Body of pancreas (tissue), 4 donors: ENCODE results near the gene CRYBA2. TPM values are rescaled to one million over a fixed set of nuclear protein-coding genes. Genes with fewer than 3 reads are reported as not detected.

Experiments
- ATAC-seq: fragments of 150-250 bp; one replicate; pipeline ENCODE4 v1.9.1; 2016
- DNase-seq, 4 donors: peaks; one replicate each; pipeline ENCODE4 v3.0.0-alpha.2; 2019
- H3K27ac ChIP-seq, 4 donors: fragments of 200-600 bp; sonication (generic); 1 replicate in 3 of 4; 2 replicates in 1 of 4; pipeline versions ENCODE4 v1.5.1 to v1.6.1; 2016 to 2019; ENCODE audit warnings: mild to moderate bottlenecking in 1 of 4, mixed read lengths in 1 of 4, moderate library complexity in 1 of 4
- H3K27me3 ChIP-seq, 2 donors: fragments of 200-600 bp; sonication (generic); one replicate each; pipeline ENCODE4 v1.6.0; 2016; ENCODE audit warnings: mild to moderate bottlenecking in 1 of 2
- H3K36me3 ChIP-seq, 2 donors: fragments of 200-600 bp; sonication (generic); replicated peaks in 1 of 2; 2 replicates each; pipeline ENCODE4 v1.5.1; 2016; ENCODE audit warnings: low read depth in 2 of 2; ENCODE audit not compliant: insufficient read depth in 1 of 2
- H3K4me1 ChIP-seq: fragments of 200-600 bp; sonication (generic); one replicate; pipeline ENCODE4 v1.6.0; 2016
- H3K4me3 ChIP-seq, 2 donors: fragments of 200-600 bp; sonication (generic); 1 replicate in 1 of 2; 2 replicates in 1 of 2; pipeline ENCODE4 v1.5.1; 2016 to 2019
- H3K9me3 ChIP-seq, 3 donors: fragments of 200-600 bp; sonication (generic); 1 replicate in 2 of 3; 2 replicates in 1 of 3; pipeline ENCODE4 v1.5.1; 2016
- POLR2A ChIP-seq, 3 donors: fragments of 450-650 bp; IDR thresholded peaks; one replicate each; pipeline ENCODE4 v1.6.1; 2016; ENCODE audit warnings: antibody characterized with exemption in 3 of 3, mild to moderate bottlenecking in 2 of 3
- WGBS, 2 donors: methylation state at CpG; one replicate each; pipeline ENCODE4 v1.1.5; 2017; 5-methylcytosine and 5-hydroxymethylcytosine counted together
- intact Hi-C: fragments of 100-400 bp; cut with DNase I; formaldehyde crosslinking; loops from one replicate; pipeline ENCODE4 v1.15.1; 2023
- total RNA-seq, 2 donors: library from RNA; depleted of rRNA; stranded (reverse); fragments of >200 nt; gene quantifications; one replicate each; pipeline ENCODE4 v1.1.0, GENCODE V29; 2016
- TF ChIP-seq, protein P1 (sequence below), 7 experiments: fragments of 450-650 bp in 4 of 7; fragments of 200-600 bp in 3 of 7; sonication (generic) in 3 of 7; IDR thresholded peaks; one replicate each; pipeline ENCODE4 v1.5.1; 2016 to 2019; ENCODE audit warnings: antibody characterized with exemption in 7 of 7

CRYBA2 gene
- total RNA-seq, 2 donors from 2014 or later = 23.1 to 26.4 TPM

DNA sequence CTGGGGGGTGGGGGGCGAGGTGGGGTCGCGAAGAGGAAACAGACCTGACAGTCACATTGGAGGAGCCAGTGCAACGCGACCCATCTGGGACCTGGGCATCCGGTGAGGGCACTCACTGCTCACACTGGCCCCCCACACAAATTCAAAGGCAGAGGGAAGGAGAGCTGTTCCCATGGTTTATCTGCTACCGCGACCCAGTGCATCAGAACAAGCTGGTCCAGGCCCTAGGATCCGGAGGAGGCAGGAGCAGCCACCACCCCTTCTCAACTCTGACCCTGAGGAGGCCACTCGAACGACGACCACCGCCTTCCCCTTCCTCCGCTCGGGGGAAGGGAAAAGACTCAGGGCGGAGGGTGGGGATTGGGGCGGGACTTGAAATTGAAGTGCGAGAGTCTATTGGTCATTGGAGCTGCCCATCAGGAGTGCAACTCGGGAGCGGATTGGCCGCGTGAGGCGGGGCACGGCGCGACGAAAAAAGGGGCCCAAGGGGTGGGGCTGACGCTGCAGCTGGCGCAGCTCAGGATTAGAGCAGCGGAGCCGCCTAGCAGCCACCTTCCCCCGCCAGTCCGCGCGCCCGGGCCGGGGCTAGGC is 34.0 kb downstream of the CRYBA2 start, which contains the start of gene CDK5R2:
CDK5R2 (plus strand) TSS at position 526 of the 591 bp plus-strand sequence. CDS start 155 bp downstream, outside the sequence.
- Histone ChIP-seq H3K36me3 (no peaks in the 10 kb centered on the region), H3K4me1 (peaks cover 28% of the 10 kb centered on the region), H3K27me3 (peaks cover 0 to 43% of the 10 kb centered on the region in 2 donors), H3K9me3 (no peaks in the 10 kb centered on the region), H3K27ac (no peak within 1 kb of the TSS), H3K4me3 (no peak within 1 kb of the TSS)
- TF ChIP-seq, protein P1, sequence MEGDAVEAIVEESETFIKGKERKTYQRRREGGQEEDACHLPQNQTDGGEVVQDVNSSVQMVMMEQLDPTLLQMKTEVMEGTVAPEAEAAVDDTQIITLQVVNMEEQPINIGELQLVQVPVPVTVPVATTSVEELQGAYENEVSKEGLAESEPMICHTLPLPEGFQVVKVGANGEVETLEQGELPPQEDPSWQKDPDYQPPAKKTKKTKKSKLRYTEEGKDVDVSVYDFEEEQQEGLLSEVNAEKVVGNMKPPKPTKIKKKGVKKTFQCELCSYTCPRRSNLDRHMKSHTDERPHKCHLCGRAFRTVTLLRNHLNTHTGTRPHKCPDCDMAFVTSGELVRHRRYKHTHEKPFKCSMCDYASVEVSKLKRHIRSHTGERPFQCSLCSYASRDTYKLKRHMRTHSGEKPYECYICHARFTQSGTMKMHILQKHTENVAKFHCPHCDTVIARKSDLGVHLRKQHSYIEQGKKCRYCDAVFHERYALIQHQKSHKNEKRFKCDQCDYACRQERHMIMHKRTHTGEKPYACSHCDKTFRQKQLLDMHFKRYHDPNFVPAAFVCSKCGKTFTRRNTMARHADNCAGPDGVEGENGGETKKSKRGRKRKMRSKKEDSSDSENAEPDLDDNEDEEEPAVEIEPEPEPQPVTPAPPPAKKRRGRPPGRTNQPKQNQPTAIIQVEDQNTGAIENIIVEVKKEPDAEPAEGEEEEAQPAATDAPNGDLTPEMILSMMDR (IDR thresholded peaks at IDR 0.05) = no peak
- TF ChIP-seq POLR2A (IDR thresholded peaks at IDR 0.05) = peak in 1 of 3 donors; percentile 30
- peak; percentile 60 to 75 (median 70) for DNase-seq
- 2 to 3% methylated on average over 18 to 29 of the region's 37 CpGs for WGBS, 2 donors
- peak; percentile 67 for ATAC-seq
- intact Hi-C loops = no loop called here

DNA sequence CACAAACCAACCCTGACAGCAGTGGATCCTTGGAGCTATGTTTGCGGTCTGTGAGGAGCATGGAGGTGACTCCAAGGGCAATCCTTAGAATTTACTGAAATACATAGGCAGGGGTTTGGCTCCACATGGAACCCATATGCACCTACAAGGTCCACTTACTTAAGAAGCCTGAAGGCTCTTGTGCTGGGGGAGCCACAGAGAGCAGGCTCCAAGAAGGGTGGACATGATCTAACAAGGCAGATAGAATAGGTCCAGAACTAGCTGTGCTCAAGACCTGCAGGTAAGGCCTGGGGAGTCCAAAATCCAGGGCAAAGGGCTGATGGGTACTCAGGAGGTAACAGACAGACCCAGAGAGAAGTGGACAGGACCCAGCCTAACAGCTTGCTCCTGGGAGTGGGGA is 34.9 kb downstream of the CRYBA2 start:
- Histone ChIP-seq H3K27ac (no peak overlapping the region), H3K4me3 (no peak overlapping the region), H3K27me3 (peaks cover 0 to 41% of the 10 kb centered on the region in 2 donors), H3K36me3 (no peaks in the 10 kb centered on the region), H3K4me1 (peaks cover 28% of the 10 kb centered on the region), H3K9me3 (no peaks in the 10 kb centered on the region)
- no peak for ATAC-seq
- intact Hi-C loops = no loop called here
- 80 to 86% methylated on average over 1 of the region's 1 CpG for WGBS, 2 donors
- no peak for DNase-seq
- TF ChIP-seq, protein P1 (IDR thresholded peaks at IDR 0.05) = no peak
- TF ChIP-seq POLR2A (IDR thresholded peaks at IDR 0.05) = no peak

DNA sequence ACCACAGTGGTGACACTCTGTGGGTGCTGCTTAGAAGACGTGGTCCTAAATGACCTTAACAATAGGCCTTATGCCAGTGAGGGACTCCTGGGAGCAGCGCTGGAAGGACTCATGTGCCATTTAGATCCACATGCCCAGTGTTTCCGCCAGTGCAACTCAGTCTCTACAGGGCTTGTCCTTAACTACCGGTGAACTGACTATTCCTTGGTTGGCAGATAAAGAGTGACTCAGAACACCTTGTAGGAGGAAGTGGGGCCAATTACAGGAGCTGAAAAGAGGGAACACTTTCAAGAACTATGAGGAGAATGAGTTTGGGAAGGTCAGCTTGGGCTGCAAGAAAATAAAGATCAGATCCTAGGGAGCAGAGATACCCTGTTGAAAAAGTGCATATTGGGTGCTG is 35.6 kb downstream of the CRYBA2 start:
- 63 to 95% methylated on average over 3 to 4 of the region's 4 CpGs for WGBS, 2 donors
- Histone ChIP-seq H3K4me1 (peaks cover 22% of the 10 kb centered on the region), H3K27me3 (peaks cover 0 to 37% of the 10 kb centered on the region in 2 donors), H3K4me3 (no peak overlapping the region), H3K9me3 (no peaks in the 10 kb centered on the region), H3K36me3 (no peaks in the 10 kb centered on the region), H3K27ac (no peak overlapping the region)
- TF ChIP-seq, protein P1 (IDR thresholded peaks at IDR 0.05) = no peak
- TF ChIP-seq POLR2A (IDR thresholded peaks at IDR 0.05) = no peak
- no peak for DNase-seq
- intact Hi-C loops = no loop called here
- no peak for ATAC-seq

DNA sequence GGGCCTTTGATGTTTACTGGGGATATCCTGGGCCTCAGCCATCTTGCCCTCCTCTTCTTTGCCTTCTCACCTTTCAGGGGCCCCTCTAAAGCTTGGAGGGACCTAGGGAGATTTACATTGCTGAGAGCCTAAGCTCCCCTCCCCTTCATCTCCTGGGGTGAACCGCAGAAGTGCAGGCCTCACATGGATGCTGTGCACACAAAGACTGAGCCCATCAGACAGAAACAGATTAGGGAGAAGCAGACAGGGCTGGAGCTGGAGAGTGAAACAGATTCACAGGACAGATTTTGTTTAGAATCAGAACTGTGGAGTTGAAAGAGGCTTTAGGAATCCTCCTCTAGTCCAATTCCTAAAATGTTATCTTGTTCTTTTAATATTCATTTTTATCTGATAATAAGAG is 37.2 kb downstream of the CRYBA2 start:
- no peak for TF ChIP-seq POLR2A (IDR thresholded peaks at IDR 0.05)
- TF ChIP-seq, protein P1 (IDR thresholded peaks at IDR 0.05) = no peak
- WGBS, 2 donors = 50% methylated on average over 1 of the region's 1 CpG
- H3K27me3 ChIP-seq = peaks cover 0 to 25% of the 10 kb centered on the region in 2 donors

More for the DNA sequence above, 37.2 kb downstream of the CRYBA2 start:
- H3K4me3 ChIP-seq = no peak overlapping the region
- no peak for DNase-seq
- H3K4me1 ChIP-seq = peaks cover 20% of the 10 kb centered on the region
- no peaks in the 10 kb centered on the region for H3K9me3 ChIP-seq
- no peak overlapping the region for H3K27ac ChIP-seq
- H3K36me3 ChIP-seq = no peaks in the 10 kb centered on the region
- ATAC-seq = no peak
- intact Hi-C loops = no loop called here
